ENCODE results near the gene HSF5. TPM values are rescaled to one million over a fixed set of nuclear protein-coding genes. Genes with fewer than 3 reads are reported as not detected.

Gene HSF5
- total RNA-seq, 1 experiment from 2014 or later, result not detected

GRCh38 chr17:58491510-58492045 is 3.4 kb upstream of the HSF5 start:
- Histone ChIP-seq H3K27ac (ENCODE audit: low read depth, low read length) (no peak overlapping the region), H3K4me3 (replicated peaks in 1 of 2; ENCODE audit: low read depth in 1 of 2, low read length in 2 of 2) (no peak overlapping the region), H3K9me3 (ENCODE audit: control insufficient read depth in 1 of 2, insufficient read depth in 1 of 2, low read depth in 1 of 2, low read length in 2 of 2) (no peaks in the 10 kb centered on the region), H3K27me3 (ENCODE audit: insufficient read depth, low read length) (no peaks in the 10 kb centered on the region), H4K20me1 (ENCODE audit: insufficient read depth) (no peaks in the 10 kb centered on the region), H3K79me2 (ENCODE audit: insufficient read depth, low read length) (no peaks in the 10 kb centered on the region), H3K36me3 (ENCODE audit: control insufficient read depth in 1 of 2, insufficient read depth in 2 of 2, low read length in 2 of 2) (peaks cover 44 to 46% of the 10 kb centered on the region in 2 experiments; a peak in 3 of 4 replicates), H3K9ac (ENCODE audit: low read length) (no peak overlapping the region), H3K9me2 (ENCODE audit: insufficient read depth) (no peaks in the 10 kb centered on the region), H3K4me1 (ENCODE audit: control insufficient read depth in 1 of 2, insufficient read depth in 2 of 2, low read length in 2 of 2) (no peaks in the 10 kb centered on the region), H2AFZ (ENCODE audit: low read depth, low read length, poor library complexity, severe bottlenecking) (no peak overlapping the region), H3K4me2 (ENCODE audit: low read length) (no peak overlapping the region)
- ChIA-PET POLR2A (no interaction called here), RAD21 (ENCODE audit: low non-redundant PET in 1 of 2, low total read pairs in 2 of 2, uncharacterized antibody in 2 of 2, unreplicated experiment in 2 of 2) (no interaction called here), CTCF (no interaction called here)
- DNase-seq (ENCODE audit: low read depth, low spot score) (no peak), ATAC-seq (no peak)
- BruUV-seq (replicated peaks), result no TSS peak
- intact Hi-C loops (cut with micrococcal nuclease), result no loop called here
- TF ChIP-seq ZBTB33 (IDR thresholded peaks at IDR 0.05; ENCODE audit: extremely low read depth, insufficient replicate concordance, low read length) (no peak), POLR2AphosphoS5 (IDR thresholded peaks at IDR 0.05; ENCODE audit: low read depth, low read length) (no peak), CTCF (IDR thresholded peaks at IDR 0.05 in 2 of 3, conservative IDR thresholded peaks at IDR 0.05 in 1 of 3; ENCODE audit: borderline replicate concordance in 1 of 3, insufficient read depth in 1 of 3, low read depth in 2 of 3, low read length in 2 of 3) (no peak), ZNF274 (IDR thresholded peaks at IDR 0.05; ENCODE audit: low read depth, low read length) (no peak), SP1 (IDR thresholded peaks at IDR 0.05; ENCODE audit: low read depth) (no peak), YY1 (IDR thresholded peaks at IDR 0.05; ENCODE audit: extremely low read depth, insufficient replicate concordance, low read depth, low read length) (no peak)
